H9 (cell line): ENCODE measurements around the gene KCNJ14. TPM values are rescaled to one million over a fixed set of nuclear protein-coding genes. Genes with fewer than 3 reads are reported as not detected.

ENCODE experiments used
- DNase-seq: peaks from one replicate; pipeline ENCODE4 v3.0.0-alpha.2; 2017
- H2AFZ ChIP-seq: one replicate; pipeline ENCODE4 v1.6.1; 2013; ENCODE audit warnings: mild to moderate bottlenecking, low read length, control low read depth, moderate library complexity
- H2AK5ac ChIP-seq: 2 replicates; pipeline ENCODE4 v1.6.1; 2013; ENCODE audit warnings: low read length, control low read depth, mixed read lengths; ENCODE audit not compliant: insufficient read length
- H2BK120ac ChIP-seq: one replicate; pipeline ENCODE4 v1.6.1; 2013; ENCODE audit warnings: low read depth, mild to moderate bottlenecking, low read length, control low read depth, inconsistent platforms; ENCODE audit not compliant: poor library complexity, severe bottlenecking
- H2BK12ac ChIP-seq: 2 replicates; pipeline ENCODE4 v1.6.1; 2013; ENCODE audit warnings: low read length, control low read depth, mixed read lengths, low read depth; ENCODE audit not compliant: insufficient read length
- H2BK15ac ChIP-seq: 2 replicates; pipeline ENCODE4 v1.6.1; 2013; ENCODE audit warnings: low read depth, low read length, control low read depth
- H2BK20ac ChIP-seq: one replicate; pipeline ENCODE4 v1.6.1; 2013; ENCODE audit warnings: low read depth, mild to moderate bottlenecking, low read length, control low read depth, inconsistent platforms; ENCODE audit not compliant: poor library complexity, severe bottlenecking
- H2BK5ac ChIP-seq: 2 replicates; pipeline ENCODE4 v1.6.1; 2013; ENCODE audit warnings: low read length, control low read depth, mixed read lengths; ENCODE audit not compliant: insufficient read length
- H3K14ac ChIP-seq: 2 replicates; pipeline ENCODE4 v1.6.1; 2013; ENCODE audit warnings: low read length, control low read depth; ENCODE audit not compliant: insufficient read depth
- H3K18ac ChIP-seq: 2 replicates; pipeline ENCODE4 v1.6.1; 2013; ENCODE audit warnings: low read depth, mild to moderate bottlenecking, mixed read lengths, low read length, control low read depth; ENCODE audit not compliant: insufficient read length
- H3K23ac ChIP-seq: 2 replicates; pipeline ENCODE4 v1.6.1; 2013; ENCODE audit warnings: low read length, control low read depth, mixed read lengths, low read depth; ENCODE audit not compliant: insufficient read length
- H3K23me2 ChIP-seq: 2 replicates; pipeline ENCODE4 v1.6.1; 2013; ENCODE audit warnings: low read depth, mild to moderate bottlenecking, mixed read lengths, low read length, control low read depth; ENCODE audit not compliant: insufficient read length, poor library complexity, severe bottlenecking
- H3K27ac ChIP-seq: 2 replicates; pipeline ENCODE4 v1.5.1; 2013; ENCODE audit warnings: low read length, control low read depth, mixed read lengths, low read depth; ENCODE audit not compliant: insufficient read length
- H3K27me3 ChIP-seq: 2 replicates; pipeline ENCODE4 v1.6.1; 2013; ENCODE audit warnings: low read length, control low read depth, inconsistent platforms; ENCODE audit not compliant: insufficient read depth
- H3K4ac ChIP-seq: 2 replicates; pipeline ENCODE4 v1.6.1; 2013; ENCODE audit warnings: low read depth, mild to moderate bottlenecking, control low read depth, inconsistent platforms, low read length, moderate library complexity
- H3K4me1 ChIP-seq: 2 replicates; pipeline ENCODE4 v1.6.1; 2013; ENCODE audit warnings: low read length, control low read depth, inconsistent platforms; ENCODE audit not compliant: insufficient read depth
- H3K4me2 ChIP-seq: 2 replicates; pipeline ENCODE4 v1.6.1; 2013; ENCODE audit warnings: low read length, control low read depth, mixed read lengths; ENCODE audit not compliant: insufficient read length, insufficient read depth
- H3K56ac ChIP-seq: 2 replicates; pipeline ENCODE4 v1.6.1; 2013; ENCODE audit warnings: low read depth, mild to moderate bottlenecking, mixed read lengths, low read length, control low read depth; ENCODE audit not compliant: insufficient read length
- H3K79me1 ChIP-seq: 2 replicates; pipeline ENCODE4 v1.6.1; 2013; ENCODE audit warnings: low read depth, mild to moderate bottlenecking, moderate library complexity, low read length, control low read depth, inconsistent platforms; ENCODE audit not compliant: insufficient read depth, poor library complexity, severe bottlenecking
- H3K79me2 ChIP-seq: 2 replicates; pipeline ENCODE4 v1.6.1; 2013; ENCODE audit warnings: low read length, control low read depth, inconsistent platforms; ENCODE audit not compliant: insufficient read depth
- H3K9ac ChIP-seq: 2 replicates; pipeline ENCODE4 v1.6.1; 2013; ENCODE audit warnings: low read length, control low read depth, mixed read lengths; ENCODE audit not compliant: insufficient read length; ENCODE audit errors: extremely low read depth
- H3K9me3 ChIP-seq: one replicate; pipeline ENCODE4 v1.6.1; 2013; ENCODE audit warnings: low read depth, low read length, inconsistent platforms; ENCODE audit not compliant: control insufficient read depth
- H3T11ph ChIP-seq: one replicate; pipeline ENCODE4 v1.6.1; 2013; ENCODE audit warnings: mild to moderate bottlenecking, low read length, control low read depth, inconsistent platforms
- H4K20me1 ChIP-seq: one replicate; pipeline ENCODE4 v1.6.1; 2013; ENCODE audit not compliant: control insufficient read depth, insufficient read length, insufficient read depth
- H4K5ac ChIP-seq: 2 replicates; pipeline ENCODE4 v1.6.1; 2013; ENCODE audit warnings: low read depth, mild to moderate bottlenecking, mixed read lengths, low read length, control low read depth; ENCODE audit not compliant: insufficient read length
- H4K8ac ChIP-seq: replicated peaks from 2 replicates; pipeline ENCODE4 v1.6.1; 2013; ENCODE audit warnings: low read length, control low read depth, mixed read lengths, low read depth; ENCODE audit not compliant: insufficient read length
- H4K91ac ChIP-seq: 2 replicates; pipeline ENCODE4 v1.6.1; 2013; ENCODE audit warnings: low read depth, mild to moderate bottlenecking, moderate library complexity, mixed read lengths, low read length, control low read depth; ENCODE audit not compliant: insufficient read length
- H3K27ac Mint-ChIP-seq, 3 experiments: 2 replicates in 2 of 3; 3 replicates in 1 of 3; pipeline ENCODE4 v1.8.0; 2020 to 2021; ENCODE audit warnings: mixed read lengths in 3 of 3, mild to moderate bottlenecking in 1 of 3, moderate library complexity in 1 of 3
- H3K27me3 Mint-ChIP-seq: 2 replicates; pipeline ENCODE4 v1.8.0; 2021; ENCODE audit warnings: low read depth, mild to moderate bottlenecking, moderate library complexity, mixed read lengths
- H3K36me3 Mint-ChIP-seq, 3 experiments: 2 replicates in 2 of 3; 3 replicates in 1 of 3; pipeline ENCODE4 v1.8.0; 2020 to 2021; ENCODE audit warnings: low read depth in 3 of 3, mixed read lengths in 3 of 3; ENCODE audit not compliant: insufficient read depth in 1 of 3
- H3K4me1 Mint-ChIP-seq, 2 experiments: 2 replicates each; pipeline ENCODE4 v1.8.0; 2020; ENCODE audit warnings: mixed read lengths in 2 of 2
- H3K4me3 Mint-ChIP-seq, 2 experiments: 2 replicates in 1 of 2; 3 replicates in 1 of 2; pipeline ENCODE4 v1.8.0; 2020 to 2021; ENCODE audit warnings: mild to moderate bottlenecking in 2 of 2, mixed read lengths in 2 of 2, moderate library complexity in 1 of 2
- H3K9me3 Mint-ChIP-seq, 2 experiments: 2 replicates in 1 of 2; 3 replicates in 1 of 2; pipeline ENCODE4 v1.8.0; 2020; ENCODE audit warnings: mild to moderate bottlenecking in 2 of 2, mixed read lengths in 2 of 2, moderate library complexity in 1 of 2
- WGBS: extraction: QIAGEN DNeasy Blood & Tissue Kit; methylation state at CpG from one replicate; pipeline ENCODE4 v1.1.7; 2013; ENCODE audit warnings: missing lambda C conversion rate, low lambda C conversion rate, mixed read lengths; ENCODE audit not compliant: insufficient read length; ENCODE audit errors: extremely low coverage; 5-methylcytosine and 5-hydroxymethylcytosine counted together
- total RNA-seq: library from RNA; stranded (reverse); gene quantifications from 2 replicates; pipeline ENCODE4 v1.2.1, GENCODE V29; 2021
- TF ChIP-seq, protein P1 (sequence below): fragments of 200-600 bp; sonication (generic); conservative IDR thresholded peaks from 3 replicates; pipeline ENCODE4 v1.8.0; 2021; ENCODE audit warnings: antibody characterized with exemption, mild to moderate bottlenecking

The KCNJ14 gene
- total RNA-seq, 1 experiment from 2014 or later, result 1.2 TPM

DNA sequence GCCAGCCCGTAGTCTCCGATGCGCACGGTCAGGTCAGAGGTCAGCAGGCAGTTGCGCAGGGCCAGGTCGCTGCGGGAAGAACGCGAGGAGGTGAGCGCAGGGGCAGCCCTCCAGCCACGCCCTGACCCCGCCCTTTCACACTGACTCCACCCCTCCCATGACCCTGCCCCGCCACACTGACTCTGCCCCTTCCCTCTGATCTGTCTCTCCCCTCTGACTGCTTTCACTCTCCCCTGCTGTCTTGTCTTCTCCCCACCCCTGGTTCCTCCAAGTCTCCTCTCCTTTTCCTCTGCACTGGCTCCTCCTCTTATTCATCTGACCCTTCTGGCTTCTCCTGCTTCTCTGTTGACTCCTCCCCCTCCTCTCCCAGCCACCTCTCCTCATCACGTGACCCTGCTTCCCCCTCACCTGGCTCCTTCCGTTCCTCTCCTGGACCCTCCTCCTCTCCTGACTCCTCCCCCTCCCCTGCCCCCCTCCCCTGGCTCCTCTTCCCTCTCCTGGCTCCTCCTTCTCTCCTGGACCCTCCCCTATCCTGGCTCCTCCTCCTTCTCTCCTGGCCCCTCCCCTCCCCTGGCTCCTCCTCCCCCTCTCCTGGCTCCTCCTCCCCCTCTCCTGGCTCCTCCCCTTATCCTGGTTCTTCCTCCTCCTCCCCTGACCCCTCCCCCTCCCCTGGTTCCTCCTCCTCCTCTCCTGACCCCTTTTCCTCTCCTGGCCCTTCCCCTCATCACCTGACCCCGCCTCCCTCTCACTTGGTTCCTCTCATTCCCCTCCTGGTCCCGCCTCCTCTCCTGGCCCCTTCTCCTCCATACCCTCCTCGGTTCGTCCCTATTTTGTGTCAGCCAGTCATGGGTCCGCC is 46.3 kb downstream of the KCNJ14 start:
- H2BK5ac ChIP-seq, result no peak overlapping the region
- Mint-ChIP-seq H3K4me1 (peaks cover 8 to 27% of the 10 kb centered on the region in 2 experiments), H3K9me3 (no peaks in the 10 kb centered on the region), H3K27me3 (peaks cover 6% of the 10 kb centered on the region), H3K36me3 (peaks cover 0 to 5% (median 0%) of the 10 kb centered on the region in 3 experiments; a peak in 4 of 7 replicates), H3K4me3 (peak overlapping the region; percentile 75 to 80), H3K27ac (peak overlapping the region; percentile 91 to 99 (median 95))
- no peak overlapping the region for H3K56ac ChIP-seq
- no peak overlapping the region for H3K4ac ChIP-seq
- no peak overlapping the region for H4K91ac ChIP-seq
- no peak overlapping the region for H4K8ac ChIP-seq
- H3K23me2 ChIP-seq, result peaks cover 12% of the 10 kb centered on the region
- no peak overlapping the region for H2BK12ac ChIP-seq
- no peak overlapping the region for H3K27ac ChIP-seq
- no peaks in the 10 kb centered on the region for H3K27me3 ChIP-seq
- H4K20me1 ChIP-seq, result no peaks in the 10 kb centered on the region
- TF ChIP-seq, protein P1, sequence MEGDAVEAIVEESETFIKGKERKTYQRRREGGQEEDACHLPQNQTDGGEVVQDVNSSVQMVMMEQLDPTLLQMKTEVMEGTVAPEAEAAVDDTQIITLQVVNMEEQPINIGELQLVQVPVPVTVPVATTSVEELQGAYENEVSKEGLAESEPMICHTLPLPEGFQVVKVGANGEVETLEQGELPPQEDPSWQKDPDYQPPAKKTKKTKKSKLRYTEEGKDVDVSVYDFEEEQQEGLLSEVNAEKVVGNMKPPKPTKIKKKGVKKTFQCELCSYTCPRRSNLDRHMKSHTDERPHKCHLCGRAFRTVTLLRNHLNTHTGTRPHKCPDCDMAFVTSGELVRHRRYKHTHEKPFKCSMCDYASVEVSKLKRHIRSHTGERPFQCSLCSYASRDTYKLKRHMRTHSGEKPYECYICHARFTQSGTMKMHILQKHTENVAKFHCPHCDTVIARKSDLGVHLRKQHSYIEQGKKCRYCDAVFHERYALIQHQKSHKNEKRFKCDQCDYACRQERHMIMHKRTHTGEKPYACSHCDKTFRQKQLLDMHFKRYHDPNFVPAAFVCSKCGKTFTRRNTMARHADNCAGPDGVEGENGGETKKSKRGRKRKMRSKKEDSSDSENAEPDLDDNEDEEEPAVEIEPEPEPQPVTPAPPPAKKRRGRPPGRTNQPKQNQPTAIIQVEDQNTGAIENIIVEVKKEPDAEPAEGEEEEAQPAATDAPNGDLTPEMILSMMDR, result no peak
- H2BK20ac ChIP-seq, result no peak overlapping the region
- H3K79me1 ChIP-seq, result no peaks in the 10 kb centered on the region
- no peak overlapping the region for H4K5ac ChIP-seq
- no peak overlapping the region for H3K9ac ChIP-seq
- no peak overlapping the region for H3K14ac ChIP-seq
- H3T11ph ChIP-seq, result no peak overlapping the region
- no peak overlapping the region for H2BK15ac ChIP-seq
- no peak overlapping the region for H2BK120ac ChIP-seq
- H3K9me3 ChIP-seq, result no peaks in the 10 kb centered on the region
- peak; percentile 100 for DNase-seq
- H3K23ac ChIP-seq, result no peak overlapping the region
- no peak overlapping the region for H2AK5ac ChIP-seq
- no CpG with 5 or more reads among the region's 20 CpGs for WGBS
- no peaks in the 10 kb centered on the region for H3K4me1 ChIP-seq
- H3K4me2 ChIP-seq, result peak overlapping the region; percentile 41
- no peaks in the 10 kb centered on the region for H3K79me2 ChIP-seq
- H2AFZ ChIP-seq, result no peak overlapping the region
- H3K18ac ChIP-seq, result no peak overlapping the region
